GM12878 (cell line): ENCODE data around the gene SMARCC2. TPM values are rescaled to one million over a fixed set of nuclear protein-coding genes. Genes with fewer than 3 reads are reported as not detected.

Experiments used
- ATAC-seq: fragments of 200-7000 bp; cut with Tn5 transposase; 3 replicates; pipeline ENCODE4 v1.9.1; 2020; ENCODE audit warnings: mild to moderate bottlenecking, moderate library complexity
- BruUV-seq: library from RNA; stranded (reverse); fragments of 400-500 nt; replicated peaks from 2 replicates; lab custom pipeline; 2021; lab: Mats Ljungman, UMichigan
- CTCF ChIA-PET: fragments of 300-600 bp; sonication (Branson Sonifier 250); formaldehyde crosslinking; extraction: SDS; loops from one replicate; lab custom pipeline; 2021; ENCODE audit warnings: inconsistent platforms; lab: Yijun Ruan, JAX
- POLR2A ChIA-PET: fragments of 350-600 bp; formaldehyde crosslinking; extraction: SDS; loops from one replicate; lab custom pipeline; 2021; ENCODE audit warnings: inconsistent platforms; lab: Charles Lee
- RAD21 ChIA-PET: fragments of 300-600 bp; sonication (Branson Sonifier 250); formaldehyde crosslinking; loops from one replicate; lab custom pipeline; 2023; ENCODE audit warnings: antibody characterized with exemption; ENCODE audit not compliant: unreplicated experiment; lab: Charles Lee
- SMC1A ChIA-PET: fragments of 300-600 bp; sonication (Branson Sonifier 250); formaldehyde crosslinking; loops from one replicate; lab custom pipeline; 2023; ENCODE audit not compliant: unreplicated experiment, uncharacterized antibody; lab: Charles Lee
- DNase-seq: peaks from one replicate; pipeline ENCODE4 v3.0.0-alpha.2; 2011; ENCODE audit warnings: low read depth, low spot score
- FAIRE-seq: peaks from 3 replicates; lab custom pipeline; 2011; peaks lifted over from hg19 to GRCh38; lab: Jason Lieb, UNC
- H2AFZ ChIP-seq: 2 replicates; pipeline ENCODE4 v1.6.0; 2011; ENCODE audit warnings: low read depth, low read length, control low read depth; ENCODE audit not compliant: control insufficient read depth
- H3K27ac ChIP-seq: 2 replicates; pipeline ENCODE4 v1.5.1; 2011; ENCODE audit warnings: control low read depth; ENCODE audit not compliant: control insufficient read depth, insufficient read depth
- H3K27me3 ChIP-seq, 2 experiments: replicated peaks in 1 of 2; 2 replicates each; pipeline versions ENCODE4 v1.6.0 to v1.6.1; 2011; ENCODE audit warnings: low read length in 1 of 2; ENCODE audit not compliant: control insufficient read depth in 2 of 2, insufficient read depth in 2 of 2
- H3K36me3 ChIP-seq, 2 experiments: 2 replicates each; pipeline ENCODE4 v1.5.1; 2011; ENCODE audit warnings: low read length in 1 of 2; ENCODE audit not compliant: control insufficient read depth in 2 of 2, insufficient read depth in 2 of 2
- H3K4me1 ChIP-seq: 2 replicates; pipeline ENCODE4 v1.6.1; 2011; ENCODE audit warnings: mild to moderate bottlenecking, low read length, moderate library complexity, mixed read lengths; ENCODE audit not compliant: control insufficient read depth, insufficient read depth
- H3K4me2 ChIP-seq: 2 replicates; pipeline ENCODE4 v1.6.0; 2011; ENCODE audit warnings: control low read depth; ENCODE audit not compliant: control insufficient read depth, insufficient read depth
- H3K4me3 ChIP-seq: fragments of 200-600 bp; sonication (generic); 2 replicates; pipeline ENCODE4 v1.5.1; 2016
- H3K79me2 ChIP-seq: 2 replicates; pipeline ENCODE4 v1.6.0; 2011; ENCODE audit warnings: low read length; ENCODE audit not compliant: control insufficient read depth, insufficient read depth
- H3K9ac ChIP-seq: 2 replicates; pipeline ENCODE4 v1.8.0; 2011; ENCODE audit warnings: low read length, control low read depth, mixed read lengths; ENCODE audit not compliant: control insufficient read depth, insufficient read depth
- H3K9me3 ChIP-seq: replicated peaks from 3 replicates; pipeline ENCODE4 v1.5.1; 2011; ENCODE audit warnings: mild to moderate bottlenecking, low read length; ENCODE audit not compliant: control insufficient read depth, insufficient read depth
- H4K20me1 ChIP-seq: 2 replicates; pipeline ENCODE4 v1.6.0; 2011; ENCODE audit not compliant: control insufficient read depth, insufficient read depth
- NR2C1 ChIP-seq: fragments of 450-650 bp; IDR thresholded peaks from 2 replicates; pipeline ENCODE4 v1.6.1; 2017; ENCODE audit warnings: antibody characterized with exemption, mild to moderate bottlenecking, moderate library complexity
- POLR2AphosphoS5 ChIP-seq: IDR thresholded peaks from 2 replicates; pipeline ENCODE4 v1.6.1; 2011; ENCODE audit warnings: mild to moderate bottlenecking, low read length, inconsistent platforms
- SMARCA5 ChIP-seq: fragments of 450-650 bp; IDR thresholded peaks from 2 replicates; pipeline ENCODE4 v1.6.1; 2017; ENCODE audit warnings: mild to moderate bottlenecking
- SUZ12 ChIP-seq: fragments of 200-600 bp; sonication (generic); IDR thresholded peaks from one replicate; pipeline ENCODE4 v1.6.1; 2018; ENCODE audit warnings: antibody characterized with exemption, mild to moderate bottlenecking; ENCODE audit not compliant: unreplicated experiment
- TCF3 ChIP-seq: IDR thresholded peaks from 2 replicates; pipeline ENCODE4 v1.6.1; 2012; ENCODE audit warnings: low read depth, mild to moderate bottlenecking, low read length, borderline replicate concordance; ENCODE audit not compliant: insufficient read depth
- ZNF622 ChIP-seq: fragments of 450-650 bp; IDR thresholded peaks from 2 replicates; pipeline ENCODE4 v1.6.1; 2017; ENCODE audit warnings: mild to moderate bottlenecking, inconsistent platforms
- WGBS: methylation state at CpG from one replicate; pipeline ENCODE4 v1.1.6; 2016; ENCODE audit warnings: low lambda C conversion rate; ENCODE audit not compliant: insufficient replicate concordance, insufficient coverage; ENCODE audit errors: missing lambda C conversion rate; 5-methylcytosine and 5-hydroxymethylcytosine counted together
- in situ Hi-C: fragments of 300-500 bp; cut with MboI; formaldehyde crosslinking; loops from 9 replicates; pipeline ENCODE4 v1.14.3; 2018; ENCODE audit warnings: mixed read lengths
- intact Hi-C: fragments of 100-400 bp; cut with micrococcal nuclease; formaldehyde crosslinking; loops from one replicate; pipeline ENCODE4 v1.14.2; 2022; ENCODE audit not compliant: unreplicated experiment
- polyA plus RNA-seq, 11 experiments: library from polyadenylated mRNA; depleted of rRNA in 4 of 11; unstranded in 6 of 11; stranded (reverse) in 5 of 11; fragments of >200 nt; fragmentation: Nextera tagmentation in 4 of 11; fragmentation: Illumina TruSeq in 1 of 11; extraction: Ambion mirVana in 4 of 11; extraction: Trizol in 1 of 11; gene quantifications; 1 replicate in 1 of 11; 2 replicates in 10 of 11; pipeline versions ENCODE4 v1.2.1 to v1.2.3, GENCODE V29; 2011 to 2016; ENCODE audit warnings: inconsistent platforms in 2 of 11, missing spikeins in 2 of 11, low read depth in 1 of 11
- total RNA-seq, 4 experiments: library from RNA; depleted of rRNA in 3 of 4; stranded (reverse); fragments of >200 nt in 3 of 4; fragmentation: Illumina TruSeq in 1 of 4; extraction: Trizol in 1 of 4; gene quantifications; 2 replicates each; pipeline versions ENCODE4 v1.2.1 to v1.2.3, GENCODE V29; 2013 to 2021
- TF ChIP-seq, protein P1 (sequence below): fragments of 450-650 bp; formaldehyde crosslinking; IDR thresholded peaks from 2 replicates; pipeline ENCODE4 v1.4.0; 2022; ENCODE audit warnings: mild to moderate bottlenecking, moderate library complexity
- TF ChIP-seq, protein P2 (sequence below): fragments of 450-650 bp; IDR thresholded peaks from 2 replicates; pipeline ENCODE4 v1.6.1; 2016; ENCODE audit warnings: mild to moderate bottlenecking

The SMARCC2 gene
- total and polyA plus RNA-seq, 10 of the 15 experiments (the other 5 are each of a cell fraction or from before 2014, with no cell fraction given): 13.6 to 71.2 (median 42.3) TPM

DNA sequence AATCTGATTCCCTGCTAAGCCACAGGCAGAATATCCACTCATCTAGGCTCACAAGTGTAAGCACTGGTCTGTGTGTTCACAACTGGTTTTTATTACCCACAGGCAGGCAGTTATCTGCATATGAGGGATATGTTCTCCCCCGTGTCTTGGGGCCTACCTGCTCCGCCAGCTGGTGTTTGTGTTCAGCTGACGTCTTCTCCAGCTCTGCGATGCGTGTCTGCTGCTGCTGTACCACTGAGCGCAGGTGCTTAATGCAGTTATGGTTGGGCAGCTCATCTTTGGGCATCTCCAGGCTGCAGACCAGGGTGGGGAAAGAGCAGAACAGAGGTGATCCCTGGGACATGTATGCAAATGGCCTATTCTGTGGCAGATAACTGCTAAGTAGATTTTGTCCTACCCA is 18.7 kb upstream of the SMARCC2 start:
- in situ Hi-C loops: no loop called here
- no peaks in the 10 kb centered on the region for H3K79me2 ChIP-seq
- no peak overlapping the region for H3K9ac ChIP-seq
- no peaks in the 10 kb centered on the region; the same call in 1 of the 2 replicates for H4K20me1 ChIP-seq
- 69% methylated on average over 6 of the region's 6 CpGs for WGBS
- H3K4me3 ChIP-seq: no peak overlapping the region
- no peaks in the 10 kb centered on the region for H3K9me3 ChIP-seq
- intact Hi-C loops: no loop called here
- SMC1A ChIA-PET: interaction anchor here (1.9 to 4.0 kb wide), 5 partner anchors 8 to 256 kb away, joined by 4 to 29 read pairs (median 9); partner anchors contain the start of genes RNF41 and SMARCC2
- no peak overlapping the region for H3K27ac ChIP-seq
- RAD21 ChIA-PET: interaction anchor here (2.9 to 3.2 kb wide), 2 partner anchors 14 to 50 kb away, joined by 12 read pairs; partner anchors contain the start of genes ANKRD52 and RNF41
- DNase-seq: no peak
- peak; percentile 42; the same call in 1 of the 2 replicates for TF ChIP-seq POLR2AphosphoS5
- no peak for TF ChIP-seq NR2C1
- H3K36me3 ChIP-seq: peaks cover 11 to 23% of the 10 kb centered on the region in 2 experiments
- H3K4me2 ChIP-seq: no peak overlapping the region
- FAIRE-seq: no peak
- no peak for ATAC-seq
- CTCF ChIA-PET: interaction anchor here (0.7 to 7.0 kb wide), 9 partner anchors 9 to 275 kb away, joined by 4 to 107 read pairs (median 13); partner anchors contain the start of genes ANKRD52 and RNF41
- POLR2A ChIA-PET: interaction anchor here (0.6 to 4.6 kb wide), 3 partner anchors 13 to 263 kb away, joined by 4 to 24 read pairs (median 5); partner anchors contain the start of gene RNF41
- H3K27me3 ChIP-seq: no peaks in the 10 kb centered on the region
- no peaks in the 10 kb centered on the region for H3K4me1 ChIP-seq
- H2AFZ ChIP-seq: no peak overlapping the region
- no TSS peak for BruUV-seq

DNA sequence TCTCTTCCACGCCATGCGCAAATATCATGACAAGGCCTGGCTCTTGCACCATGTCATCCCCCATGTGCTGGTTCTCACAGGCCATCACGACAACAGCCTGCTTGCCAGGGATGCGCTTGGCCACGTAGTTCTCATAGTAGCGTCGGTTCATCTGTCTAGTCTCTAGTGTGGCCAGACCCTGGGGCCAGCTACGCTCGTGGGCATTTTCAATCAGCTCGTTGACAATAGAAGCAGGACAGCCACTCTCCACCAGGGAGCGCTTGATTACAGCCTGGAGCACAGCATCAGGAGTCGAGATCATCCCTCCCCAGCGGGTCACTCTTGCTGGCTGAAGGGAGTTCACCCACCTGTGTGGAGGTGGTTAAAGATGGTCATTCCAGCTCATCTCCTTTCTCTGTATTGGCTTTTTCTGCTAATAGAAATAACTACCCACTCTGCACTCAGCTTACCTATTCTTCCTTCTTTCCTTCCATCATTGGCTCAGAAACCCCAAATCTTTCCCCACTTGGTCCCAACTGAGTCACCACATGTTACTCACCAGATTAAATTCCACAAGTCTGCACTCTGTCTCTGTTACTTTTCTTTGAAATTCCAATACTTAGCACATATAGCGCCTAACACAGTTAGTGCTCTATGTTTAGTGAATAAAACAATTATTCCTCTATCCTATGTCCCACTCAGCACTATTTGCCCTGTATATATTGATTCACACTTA is 17.3 kb upstream of the SMARCC2 start:
- Histone ChIP-seq H3K4me1 (no peaks in the 10 kb centered on the region), H4K20me1 (no peaks in the 10 kb centered on the region; the same call in 1 of the 2 replicates), H3K36me3 (peaks cover 9 to 15% of the 10 kb centered on the region in 2 experiments), H3K4me2 (no peak overlapping the region), H3K4me3 (no peak overlapping the region), H2AFZ (no peak overlapping the region), H3K27ac (no peak overlapping the region), H3K9me3 (no peaks in the 10 kb centered on the region), H3K9ac (no peak overlapping the region), H3K79me2 (no peaks in the 10 kb centered on the region), H3K27me3 (no peaks in the 10 kb centered on the region)
- FAIRE-seq (no peak), DNase-seq (no peak), ATAC-seq (peak; percentile 95)
- ChIA-PET SMC1A (interaction anchor here (0.5 to 4.0 kb wide), 13 partner anchors 10 to 519 kb away, joined by 3 to 29 read pairs (median 4); partner anchors contain the start of genes ANKRD52, RNF41, SMARCC2 and TIMELESS), CTCF (interaction anchor here (0.6 to 7.0 kb wide), 31 partner anchors 10 to 263 kb away, joined by 3 to 107 read pairs (median 5); partner anchors contain the start of genes ANKRD52, PAN2, RNF41 and SMARCC2), POLR2A (interaction anchor here (4.6 kb wide), 1 partner anchor 15 kb away, joined by 24 read pairs; the partner anchor contains the start of gene RNF41), RAD21 (interaction anchor here (0.7 to 3.4 kb wide), 15 partner anchors 15 to 860 kb away, joined by 3 to 41 read pairs (median 4); partner anchors contain the start of genes ANKRD52, COQ10A, ESYT1 and RNF41)
- 82% methylated on average over 14 of the region's 14 CpGs for WGBS
- in situ Hi-C loops (no loop called here), intact Hi-C loops (loop anchor here (1.0 to 2.0 kb wide), 2 partner anchors 18 to 258 kb away; partner anchors contain the start of gene NABP2)
- BruUV-seq: no TSS peak
- TF ChIP-seq, protein P1, sequence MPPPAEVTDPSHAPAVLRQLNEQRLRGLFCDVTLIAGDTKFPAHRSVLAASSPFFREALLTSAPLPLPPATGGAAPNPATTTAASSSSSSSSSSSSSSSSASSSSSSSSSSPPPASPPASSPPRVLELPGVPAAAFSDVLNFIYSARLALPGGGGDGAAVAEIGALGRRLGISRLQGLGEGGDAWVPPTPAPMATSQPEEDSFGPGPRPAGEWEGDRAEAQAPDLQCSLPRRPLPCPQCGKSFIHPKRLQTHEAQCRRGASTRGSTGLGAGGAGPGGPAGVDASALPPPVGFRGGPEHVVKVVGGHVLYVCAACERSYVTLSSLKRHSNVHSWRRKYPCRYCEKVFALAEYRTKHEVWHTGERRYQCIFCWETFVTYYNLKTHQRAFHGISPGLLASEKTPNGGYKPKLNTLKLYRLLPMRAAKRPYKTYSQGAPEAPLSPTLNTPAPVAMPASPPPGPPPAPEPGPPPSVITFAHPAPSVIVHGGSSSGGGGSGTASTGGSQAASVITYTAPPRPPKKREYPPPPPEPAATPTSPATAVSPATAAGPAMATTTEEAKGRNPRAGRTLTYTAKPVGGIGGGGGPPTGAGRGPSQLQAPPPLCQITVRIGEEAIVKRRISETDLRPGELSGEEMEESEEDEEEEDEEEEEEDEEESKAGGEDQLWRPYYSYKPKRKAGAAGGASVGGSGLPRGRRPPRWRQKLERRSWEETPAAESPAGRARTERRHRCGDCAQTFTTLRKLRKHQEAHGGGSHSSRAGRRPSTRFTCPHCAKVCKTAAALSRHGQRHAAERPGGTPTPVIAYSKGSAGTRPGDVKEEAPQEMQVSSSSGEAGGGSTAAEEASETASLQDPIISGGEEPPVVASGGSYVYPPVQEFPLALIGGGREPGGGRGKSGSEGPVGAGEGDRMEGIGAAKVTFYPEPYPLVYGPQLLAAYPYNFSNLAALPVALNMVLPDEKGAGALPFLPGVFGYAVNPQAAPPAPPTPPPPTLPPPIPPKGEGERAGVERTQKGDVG (CRISPR knock-in tag): no peak
- TF ChIP-seq TCF3 (no peak), SUZ12 (no peak), ZNF622 (no peak), SMARCA5 (peak; percentile 65; the same call in 1 of the 2 replicates)
- TF ChIP-seq, protein P2, sequence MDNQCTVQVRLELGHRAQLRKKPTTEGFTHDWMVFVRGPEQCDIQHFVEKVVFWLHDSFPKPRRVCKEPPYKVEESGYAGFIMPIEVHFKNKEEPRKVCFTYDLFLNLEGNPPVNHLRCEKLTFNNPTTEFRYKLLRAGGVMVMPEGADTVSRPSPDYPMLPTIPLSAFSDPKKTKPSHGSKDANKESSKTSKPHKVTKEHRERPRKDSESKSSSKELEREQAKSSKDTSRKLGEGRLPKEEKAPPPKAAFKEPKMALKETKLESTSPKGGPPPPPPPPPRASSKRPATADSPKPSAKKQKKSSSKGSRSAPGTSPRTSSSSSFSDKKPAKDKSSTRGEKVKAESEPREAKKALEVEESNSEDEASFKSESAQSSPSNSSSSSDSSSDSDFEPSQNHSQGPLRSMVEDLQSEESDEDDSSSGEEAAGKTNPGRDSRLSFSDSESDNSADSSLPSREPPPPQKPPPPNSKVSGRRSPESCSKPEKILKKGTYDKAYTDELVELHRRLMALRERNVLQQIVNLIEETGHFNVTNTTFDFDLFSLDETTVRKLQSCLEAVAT: 0 out of 2 replicates have a peak, but pooled peaks have one; percentile 57
